ENCODE results near the gene SLC35C1. TPM values are rescaled to one million over a fixed set of nuclear protein-coding genes. Genes with fewer than 3 reads are reported as not detected.
A peak's percentile ranks its signal among the peaks of the same experiment; 100 is the strongest.

SLC35C1 gene
- total RNA-seq, 2 experiments from 2014 or later: 5.6 to 6.5 TPM

- intact Hi-C loops (cut with micrococcal nuclease): no loop called here
- Mint-ChIP-seq H3K4me1 (ENCODE audit: low read depth) (no peaks in the 10 kb centered on the region), H3K9me3 (no peaks in the 10 kb centered on the region), H3K36me3 (ENCODE audit: low read depth) (no peaks in the 10 kb centered on the region), H3K4me3 (no peak overlapping the region), H3K27ac (no peak overlapping the region), H3K27me3 (ENCODE audit: low read depth) (peaks cover 2% of the 10 kb centered on the region)
- CTCF ChIA-PET: interaction anchor here (1.0 kb wide), 1 partner anchor 20 kb away, joined by 3 read pairs; no protein-coding TSS in a partner anchor
- no peak for DNase-seq
Measured at GRCh38 chr11:45794169-45794568, 10.8 kb upstream of the SLC35C1 start.

GRCh38 chr11:45795379-45795778 is 9.6 kb upstream of the SLC35C1 start:
- Mint-ChIP-seq H3K36me3 (ENCODE audit: low read depth) (no peaks in the 10 kb centered on the region), H3K9me3 (no peaks in the 10 kb centered on the region)
- CTCF ChIA-PET: interaction anchor here (0.6 kb wide), 1 partner anchor 22 kb away, joined by 3 read pairs; no protein-coding TSS in a partner anchor

GRCh38 chr11:45796461-45796861 is 8.5 kb upstream of the SLC35C1 start:
- intact Hi-C loops (cut with micrococcal nuclease): no loop called here
- Mint-ChIP-seq H3K27ac (no peak overlapping the region), H3K27me3 (ENCODE audit: low read depth) (peaks cover 2% of the 10 kb centered on the region), H3K36me3 (ENCODE audit: low read depth) (no peaks in the 10 kb centered on the region), H3K9me3 (no peaks in the 10 kb centered on the region), H3K4me3 (no peak overlapping the region), H3K4me1 (ENCODE audit: low read depth) (no peaks in the 10 kb centered on the region)
- no peak for DNase-seq
- CTCF ChIA-PET: no interaction called here

More at GRCh38 chr11:45795379-45795778, 9.6 kb upstream of the SLC35C1 start:
- H3K4me3 Mint-ChIP-seq: no peak overlapping the region
- peaks cover 2% of the 10 kb centered on the region for H3K27me3 Mint-ChIP-seq (ENCODE audit: low read depth)
- intact Hi-C loops (cut with micrococcal nuclease): no loop called here
- no peaks in the 10 kb centered on the region for H3K4me1 Mint-ChIP-seq (ENCODE audit: low read depth)
- no peak overlapping the region for H3K27ac Mint-ChIP-seq
- DNase-seq: no peak

GRCh38 chr11:45798793-45799441 is 6.0 kb upstream of the SLC35C1 start:
- no peak for DNase-seq
- Mint-ChIP-seq H3K36me3 (ENCODE audit: low read depth) (no peaks in the 10 kb centered on the region), H3K4me1 (ENCODE audit: low read depth) (peaks cover 2% of the 10 kb centered on the region), H3K4me3 (no peak overlapping the region), H3K27me3 (ENCODE audit: low read depth) (no peaks in the 10 kb centered on the region), H3K9me3 (no peaks in the 10 kb centered on the region), H3K27ac (no peak overlapping the region)
- intact Hi-C loops (cut with micrococcal nuclease): no loop called here
- CTCF ChIA-PET: interaction anchor here (0.7 to 0.9 kb wide), 3 partner anchors 10 to 566 kb away, joined by 3 to 5 read pairs (median 5); no protein-coding TSS in a partner anchor

- DNase-seq: no peak
- H3K4me1 Mint-ChIP-seq (ENCODE audit: low read depth): peaks cover 2% of the 10 kb centered on the region
- H3K36me3 Mint-ChIP-seq (ENCODE audit: low read depth): no peaks in the 10 kb centered on the region
- H3K27ac Mint-ChIP-seq: no peak overlapping the region
- H3K9me3 Mint-ChIP-seq: no peaks in the 10 kb centered on the region
- H3K4me3 Mint-ChIP-seq: no peak overlapping the region
- CTCF ChIA-PET: interaction anchor here (0.6 to 0.9 kb wide), 4 partner anchors 9 to 566 kb away, joined by 3 to 5 read pairs (median 4); no protein-coding TSS in a partner anchor
- intact Hi-C loops (cut with micrococcal nuclease): no loop called here
- no peaks in the 10 kb centered on the region for H3K27me3 Mint-ChIP-seq (ENCODE audit: low read depth)
Measured at GRCh38 chr11:45799562-45799961, 5.4 kb upstream of the SLC35C1 start.

DNA sequence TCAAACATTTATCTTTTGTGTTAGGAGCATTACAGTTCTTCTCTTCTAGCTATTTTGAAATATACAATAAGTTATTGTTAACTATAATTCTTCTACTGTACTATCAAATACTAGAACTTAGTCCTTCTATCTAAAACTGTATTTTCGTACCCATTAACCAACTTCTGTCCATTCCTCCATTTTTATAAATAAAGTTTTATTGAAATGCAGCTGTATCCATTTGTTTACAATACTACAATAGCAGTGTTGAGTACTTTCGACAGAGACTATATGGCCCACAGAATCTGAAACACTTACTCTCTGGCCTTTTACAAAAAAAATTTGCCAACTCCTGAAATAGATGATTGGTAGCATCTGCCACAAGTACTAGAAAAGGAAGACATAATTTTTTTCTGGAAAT is 4.7 kb upstream of the SLC35C1 start:
- CTCF ChIA-PET: no interaction called here
- Mint-ChIP-seq H3K27ac (no peak overlapping the region), H3K4me1 (ENCODE audit: low read depth) (peaks cover 2% of the 10 kb centered on the region), H3K27me3 (ENCODE audit: low read depth) (no peaks in the 10 kb centered on the region), H3K36me3 (ENCODE audit: low read depth) (no peaks in the 10 kb centered on the region), H3K9me3 (no peaks in the 10 kb centered on the region), H3K4me3 (no peak overlapping the region)
- DNase-seq: no peak
- intact Hi-C loops (cut with micrococcal nuclease): no loop called here

- no peaks in the 10 kb centered on the region for H3K9me3 Mint-ChIP-seq
- no peak overlapping the region for H3K27ac Mint-ChIP-seq
- CTCF ChIA-PET: no interaction called here
- no peak for DNase-seq
- peaks cover 12% of the 10 kb centered on the region for H3K4me1 Mint-ChIP-seq (ENCODE audit: low read depth)
- no peaks in the 10 kb centered on the region for H3K36me3 Mint-ChIP-seq (ENCODE audit: low read depth)
- H3K27me3 Mint-ChIP-seq (ENCODE audit: low read depth): no peaks in the 10 kb centered on the region
- intact Hi-C loops (cut with micrococcal nuclease): no loop called here
- no peak overlapping the region for H3K4me3 Mint-ChIP-seq
Measured at GRCh38 chr11:45801723-45802315, 3.1 kb upstream of the SLC35C1 start.

GRCh38 chr11:45802531-45803317 is 2.2 kb upstream of the SLC35C1 start:
- Mint-ChIP-seq H3K27me3 (ENCODE audit: low read depth) (no peaks in the 10 kb centered on the region), H3K27ac (no peak overlapping the region), H3K9me3 (no peaks in the 10 kb centered on the region), H3K4me1 (ENCODE audit: low read depth) (peaks cover 20% of the 10 kb centered on the region), H3K36me3 (ENCODE audit: low read depth) (no peaks in the 10 kb centered on the region), H3K4me3 (no peak overlapping the region)
- CTCF ChIA-PET: interaction anchor here (1.8 kb wide), 1 partner anchor 39 kb away, joined by 7 read pairs; no protein-coding TSS in a partner anchor
- intact Hi-C loops (cut with micrococcal nuclease): no loop called here
- DNase-seq: no peak

DNA sequence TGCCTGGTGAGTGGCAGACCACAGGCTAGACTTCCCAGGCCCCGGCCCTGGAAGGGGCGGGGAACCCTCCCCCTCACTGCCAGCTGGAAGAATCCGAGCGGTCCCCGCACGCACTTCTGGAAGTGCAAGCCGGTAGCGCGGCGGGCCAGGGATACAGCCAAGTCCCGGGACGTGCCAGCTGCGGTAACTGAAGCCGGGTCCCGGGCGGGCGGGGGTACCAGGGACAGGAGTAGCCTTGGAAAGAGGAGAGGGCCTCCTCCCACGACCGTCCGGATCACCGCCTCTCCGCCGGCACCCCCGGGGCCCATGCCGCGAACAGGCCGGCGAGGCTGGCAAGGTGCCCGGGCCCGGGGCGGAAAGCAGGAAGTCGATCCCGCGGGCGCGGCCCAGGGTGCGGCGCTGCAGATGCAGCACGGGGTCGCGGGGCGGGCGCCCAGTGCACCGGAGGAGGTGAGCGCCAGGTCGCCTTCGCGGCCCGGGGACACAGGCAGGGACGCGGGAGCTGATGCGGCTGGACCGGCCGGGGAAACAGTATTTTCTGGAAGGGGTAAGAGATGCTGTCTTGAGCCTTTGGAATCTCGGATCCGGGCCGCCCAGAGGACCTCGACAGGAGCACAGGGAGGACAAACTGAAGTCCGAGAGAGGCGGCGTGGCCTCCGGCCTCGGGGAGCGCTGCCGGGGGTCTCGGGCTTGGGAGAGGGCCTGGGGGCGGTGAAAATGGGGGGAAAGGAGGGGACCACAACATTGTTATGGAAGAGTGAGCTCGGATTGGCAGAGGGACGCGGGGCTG is 783 bp upstream of the SLC35C1 start:
- Mint-ChIP-seq H3K4me3 (peak overlapping the region; percentile 90), H3K36me3 (ENCODE audit: low read depth) (no peaks in the 10 kb centered on the region), H3K27ac (peak overlapping the region; percentile 76), H3K9me3 (no peaks in the 10 kb centered on the region), H3K27me3 (ENCODE audit: low read depth) (no peaks in the 10 kb centered on the region), H3K4me1 (ENCODE audit: low read depth) (peaks cover 32% of the 10 kb centered on the region)
- CTCF ChIA-PET: interaction anchor here (0.7 to 1.8 kb wide), 3 partner anchors 32 to 505 kb away, joined by 3 to 10 read pairs (median 7); no protein-coding TSS in a partner anchor
- intact Hi-C loops (cut with micrococcal nuclease): loop anchor here (2.0 kb wide), 1 partner anchor 317 kb away; the partner anchor contains the start of gene PHF21A
- peak; percentile 73 for DNase-seq

DNA sequence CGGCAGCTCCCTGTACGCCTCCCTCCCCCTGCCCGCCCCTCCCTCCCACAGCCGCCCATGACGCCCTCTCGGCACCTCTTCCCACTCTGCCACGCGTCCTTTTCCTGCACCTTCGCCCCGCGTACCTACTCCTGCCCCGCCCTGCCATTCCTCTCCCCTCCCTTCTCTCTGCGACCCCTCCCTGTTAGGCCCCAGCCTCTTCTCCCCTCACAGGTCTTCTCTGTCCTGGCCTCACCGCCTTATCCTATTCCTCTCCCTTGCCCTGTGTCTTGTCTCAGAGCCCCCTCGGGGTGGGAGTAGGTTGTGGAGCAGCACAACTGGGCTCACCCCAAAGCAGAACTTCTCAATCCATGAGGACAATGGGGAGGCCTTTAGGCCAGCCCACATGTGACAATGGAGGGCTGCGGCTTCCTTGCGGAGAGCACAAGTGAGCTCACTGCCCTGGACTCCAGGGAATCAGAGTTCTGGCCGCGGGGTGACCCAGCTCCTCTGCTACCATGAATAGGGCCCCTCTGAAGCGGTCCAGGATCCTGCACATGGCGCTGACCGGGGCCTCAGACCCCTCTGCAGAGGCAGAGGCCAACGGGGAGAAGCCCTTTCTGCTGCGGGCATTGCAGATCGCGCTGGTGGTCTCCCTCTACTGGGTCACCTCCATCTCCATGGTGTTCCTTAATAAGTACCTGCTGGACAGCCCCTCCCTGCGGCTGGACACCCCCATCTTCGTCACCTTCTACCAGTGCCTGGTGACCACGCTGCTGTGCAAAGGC is 539 bp downstream of the SLC35C1 start:
- no peak for DNase-seq
- Mint-ChIP-seq H3K36me3 (ENCODE audit: low read depth) (no peaks in the 10 kb centered on the region), H3K27ac (peak overlapping the region; percentile 81), H3K27me3 (ENCODE audit: low read depth) (no peaks in the 10 kb centered on the region), H3K4me3 (peak overlapping the region; percentile 90), H3K9me3 (no peaks in the 10 kb centered on the region), H3K4me1 (ENCODE audit: low read depth) (peaks cover 39% of the 10 kb centered on the region)
- CTCF ChIA-PET: interaction anchor here (0.7 kb wide), 1 partner anchor 504 kb away, joined by 3 read pairs; no protein-coding TSS in a partner anchor
- intact Hi-C loops (cut with micrococcal nuclease): loop anchor here (1.0 to 2.0 kb wide), 4 partner anchors 38 to 315 kb away; partner anchors contain the start of genes CRY2 and PHF21A

Measured in activated naive CD4-positive, alpha-beta T cell treated with anti-CD3 and anti-CD28 coated beads for 36 hours (primary cell).